Peyer's patch (tissue), 4 donors: Measurements from ENCODE around the gene TNFRSF8.

ENCODE experiments used
- CTCF ChIP-seq, 6 experiments: fragments of 450-650 bp in 4 of 6; fragments of 200-600 bp in 2 of 6; sonication (generic) in 1 of 6; IDR thresholded peaks; one replicate each; pipeline ENCODE4 v1.5.1; 2017 to 2019; ENCODE audit warnings: antibody characterized with exemption in 6 of 6, mild to moderate bottlenecking in 3 of 6, moderate library complexity in 1 of 6
- POLR2A ChIP-seq, 2 donors: fragments of 450-650 bp; IDR thresholded peaks; one replicate each; pipeline ENCODE4 v1.5.1; 2017; ENCODE audit warnings: antibody characterized with exemption in 2 of 2, mild to moderate bottlenecking in 2 of 2, moderate library complexity in 2 of 2

GRCh38 chr1:12140515-12141162, 77.5 kb downstream of the TNFRSF8 start:
- TF ChIP-seq CTCF (IDR thresholded peaks at IDR 0.05) (no peak), POLR2A (IDR thresholded peaks at IDR 0.05) (no peak)
